HepG2 (cell line): ENCODE data around the gene SAPCD2. TPM values are rescaled to one million over a fixed set of nuclear protein-coding genes. Genes with fewer than 3 reads are reported as not detected.

Experiments used
- HHEX ChIP-seq: IDR thresholded peaks from 2 replicates; pipeline ENCODE4 v1.6.1; 2016; ENCODE audit warnings: control low read depth
- HNRNPLL ChIP-seq: fragments of 200-400 bp; formaldehyde crosslinking; IDR thresholded peaks from 2 replicates; pipeline ENCODE4 v1.6.1; 2017; ENCODE audit warnings: mild to moderate bottlenecking, low read depth, low read length; ENCODE audit not compliant: poor library complexity, severe bottlenecking
- MXI1 ChIP-seq: IDR thresholded peaks from 3 replicates; pipeline ENCODE4 v1.6.1; 2012; ENCODE audit warnings: low read depth, low read length, inconsistent platforms, borderline replicate concordance
- PAWR ChIP-seq: sonication (generic); formaldehyde crosslinking; IDR thresholded peaks from 2 replicates; pipeline ENCODE4 v1.4.0; 2020; ENCODE audit warnings: missing genetic modification reagents, mild to moderate bottlenecking, borderline replicate concordance
- RAD21 ChIP-seq: fragments of 450-650 bp; formaldehyde crosslinking; IDR thresholded peaks from 2 replicates; pipeline ENCODE4 v1.5.0; 2020; ENCODE audit warnings: mild to moderate bottlenecking
- YEATS4 ChIP-seq: sonication (generic); formaldehyde crosslinking; IDR thresholded peaks from 2 replicates; pipeline ENCODE4 v1.4.0; 2020; ENCODE audit warnings: missing genetic modification reagents, borderline replicate concordance
- ZFY ChIP-seq: sonication (generic); formaldehyde crosslinking; IDR thresholded peaks from 2 replicates; pipeline ENCODE4 v1.4.0; 2020; ENCODE audit warnings: missing genetic modification reagents
- ZNF746 ChIP-seq: sonication (generic); formaldehyde crosslinking; IDR thresholded peaks from 2 replicates; pipeline ENCODE4 v1.8.0; 2022; ENCODE audit warnings: mild to moderate bottlenecking, missing genetic modification reagents
- polyA plus RNA-seq, 8 experiments: library from polyadenylated mRNA; depleted of rRNA in 3 of 8; stranded (reverse) in 7 of 8; unstranded in 1 of 8; fragments of >200 nt; fragmentation: Illumina TruSeq in 4 of 8; extraction: Trizol in 4 of 8; gene quantifications; 2 replicates each; pipeline versions ENCODE4 v1.2.1 to v1.2.3, GENCODE V29; 2011 to 2016; ENCODE audit warnings: low read depth in 4 of 8, missing spikeins in 1 of 8, mixed read lengths in 1 of 8; ENCODE audit not compliant: insufficient read depth in 1 of 8
- total RNA-seq, 5 experiments: library from RNA; depleted of rRNA; stranded (reverse); fragments of >200 nt; fragmentation: Illumina TruSeq; extraction: Trizol; gene quantifications; 2 replicates each; pipeline ENCODE4 v1.2.3, GENCODE V29; 2016; ENCODE audit warnings: low read depth in 1 of 5
- TF ChIP-seq, protein P1 (sequence below): sonication (generic); formaldehyde crosslinking; conservative IDR thresholded peaks from 2 replicates; pipeline ENCODE4 v1.4.0; 2020; ENCODE audit warnings: missing genetic modification reagents
- TF ChIP-seq, protein P2 (sequence below): IDR thresholded peaks from 2 replicates; pipeline ENCODE4 v1.6.1; 2016
- TF ChIP-seq, protein P3 (sequence below): sonication (generic); formaldehyde crosslinking; IDR thresholded peaks from 2 replicates; pipeline ENCODE4 v1.4.0; 2020; ENCODE audit warnings: missing genetic modification reagents, borderline replicate concordance
- TF ChIP-seq, protein P4 (sequence below): sonication (generic); formaldehyde crosslinking; IDR thresholded peaks from 2 replicates; pipeline ENCODE4 v1.4.0; 2020; ENCODE audit warnings: missing genetic modification reagents
- TF ChIP-seq, protein P5 (sequence below): sonication (generic); formaldehyde crosslinking; IDR thresholded peaks from 2 replicates; pipeline ENCODE4 v1.8.0; 2022; ENCODE audit warnings: missing genetic modification reagents, mild to moderate bottlenecking, moderate library complexity, borderline replicate concordance

Gene SAPCD2
- total and polyA plus RNA-seq, 2 of the 13 experiments (the other 11 are each of a cell fraction or from before 2014, with no cell fraction given) = 21.9 to 42.8 TPM

DNA sequence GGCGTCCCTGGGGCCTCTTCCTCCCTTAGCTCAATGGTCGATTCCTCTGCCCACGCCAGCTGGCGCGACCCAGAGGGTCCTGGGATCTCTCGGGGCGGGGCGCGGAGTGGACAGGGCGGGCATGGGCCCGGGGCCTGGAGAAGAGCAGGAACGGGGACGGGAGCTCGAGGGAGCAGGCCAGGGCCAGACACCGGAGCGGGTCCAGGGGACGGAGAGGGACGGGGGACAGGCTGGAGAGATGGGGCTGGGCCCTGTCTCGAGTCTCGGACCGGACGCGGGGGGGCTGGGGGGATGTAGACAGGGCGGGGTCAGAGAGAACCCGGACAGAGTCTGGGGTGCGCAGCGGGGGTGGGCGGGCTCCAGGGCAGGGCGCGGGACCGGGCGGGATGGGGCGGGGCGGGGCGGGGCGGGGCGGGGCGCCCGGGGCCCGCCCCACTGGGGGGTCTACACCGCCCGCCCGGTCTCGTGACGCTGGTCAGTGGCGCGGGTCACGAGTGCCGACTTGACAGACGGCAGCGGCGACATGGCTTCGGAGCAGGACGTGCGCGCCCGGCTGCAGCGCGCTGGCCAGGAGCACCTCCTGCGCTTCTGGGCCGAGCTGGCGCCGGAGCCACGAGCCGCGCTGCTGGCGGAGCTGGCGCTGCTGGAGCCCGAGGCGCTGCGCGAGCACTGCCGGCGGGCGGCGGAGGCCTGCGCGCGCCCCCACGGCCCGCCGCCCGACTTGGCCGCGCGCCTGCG lies 6.8 kb upstream of the SAPCD2 start, which contains the start of gene UAP1L1 (continued):
- TF ChIP-seq, protein P1, sequence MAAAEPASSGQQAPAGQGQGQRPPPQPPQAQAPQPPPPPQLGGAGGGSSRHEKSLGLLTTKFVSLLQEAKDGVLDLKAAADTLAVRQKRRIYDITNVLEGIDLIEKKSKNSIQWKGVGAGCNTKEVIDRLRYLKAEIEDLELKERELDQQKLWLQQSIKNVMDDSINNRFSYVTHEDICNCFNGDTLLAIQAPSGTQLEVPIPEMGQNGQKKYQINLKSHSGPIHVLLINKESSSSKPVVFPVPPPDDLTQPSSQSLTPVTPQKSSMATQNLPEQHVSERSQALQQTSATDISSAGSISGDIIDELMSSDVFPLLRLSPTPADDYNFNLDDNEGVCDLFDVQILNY (CRISPR knock-in tag) = no peak
- peak; percentile 64 for TF ChIP-seq ZFY (CRISPR knock-in tag)
- 0 out of 3 replicates have a peak, but pooled peaks have one; percentile 21 for TF ChIP-seq MXI1
- TF ChIP-seq, protein P2, sequence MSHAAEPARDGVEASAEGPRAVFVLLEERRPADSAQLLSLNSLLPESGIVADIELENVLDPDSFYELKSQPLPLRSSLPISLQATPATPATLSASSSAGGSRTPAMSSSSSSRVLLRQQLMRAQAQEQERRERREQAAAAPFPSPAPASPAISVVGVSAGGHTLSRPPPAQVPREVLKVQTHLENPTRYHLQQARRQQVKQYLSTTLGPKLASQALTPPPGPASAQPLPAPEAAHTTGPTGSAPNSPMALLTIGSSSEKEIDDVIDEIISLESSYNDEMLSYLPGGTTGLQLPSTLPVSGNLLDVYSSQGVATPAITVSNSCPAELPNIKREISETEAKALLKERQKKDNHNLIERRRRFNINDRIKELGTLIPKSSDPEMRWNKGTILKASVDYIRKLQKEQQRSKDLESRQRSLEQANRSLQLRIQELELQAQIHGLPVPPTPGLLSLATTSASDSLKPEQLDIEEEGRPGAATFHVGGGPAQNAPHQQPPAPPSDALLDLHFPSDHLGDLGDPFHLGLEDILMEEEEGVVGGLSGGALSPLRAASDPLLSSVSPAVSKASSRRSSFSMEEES (CRISPR knock-in tag) = peak; percentile 65; the same call in 1 of the 2 replicates
- no peak for TF ChIP-seq HHEX (CRISPR knock-in tag)
- TF ChIP-seq, protein P3, sequence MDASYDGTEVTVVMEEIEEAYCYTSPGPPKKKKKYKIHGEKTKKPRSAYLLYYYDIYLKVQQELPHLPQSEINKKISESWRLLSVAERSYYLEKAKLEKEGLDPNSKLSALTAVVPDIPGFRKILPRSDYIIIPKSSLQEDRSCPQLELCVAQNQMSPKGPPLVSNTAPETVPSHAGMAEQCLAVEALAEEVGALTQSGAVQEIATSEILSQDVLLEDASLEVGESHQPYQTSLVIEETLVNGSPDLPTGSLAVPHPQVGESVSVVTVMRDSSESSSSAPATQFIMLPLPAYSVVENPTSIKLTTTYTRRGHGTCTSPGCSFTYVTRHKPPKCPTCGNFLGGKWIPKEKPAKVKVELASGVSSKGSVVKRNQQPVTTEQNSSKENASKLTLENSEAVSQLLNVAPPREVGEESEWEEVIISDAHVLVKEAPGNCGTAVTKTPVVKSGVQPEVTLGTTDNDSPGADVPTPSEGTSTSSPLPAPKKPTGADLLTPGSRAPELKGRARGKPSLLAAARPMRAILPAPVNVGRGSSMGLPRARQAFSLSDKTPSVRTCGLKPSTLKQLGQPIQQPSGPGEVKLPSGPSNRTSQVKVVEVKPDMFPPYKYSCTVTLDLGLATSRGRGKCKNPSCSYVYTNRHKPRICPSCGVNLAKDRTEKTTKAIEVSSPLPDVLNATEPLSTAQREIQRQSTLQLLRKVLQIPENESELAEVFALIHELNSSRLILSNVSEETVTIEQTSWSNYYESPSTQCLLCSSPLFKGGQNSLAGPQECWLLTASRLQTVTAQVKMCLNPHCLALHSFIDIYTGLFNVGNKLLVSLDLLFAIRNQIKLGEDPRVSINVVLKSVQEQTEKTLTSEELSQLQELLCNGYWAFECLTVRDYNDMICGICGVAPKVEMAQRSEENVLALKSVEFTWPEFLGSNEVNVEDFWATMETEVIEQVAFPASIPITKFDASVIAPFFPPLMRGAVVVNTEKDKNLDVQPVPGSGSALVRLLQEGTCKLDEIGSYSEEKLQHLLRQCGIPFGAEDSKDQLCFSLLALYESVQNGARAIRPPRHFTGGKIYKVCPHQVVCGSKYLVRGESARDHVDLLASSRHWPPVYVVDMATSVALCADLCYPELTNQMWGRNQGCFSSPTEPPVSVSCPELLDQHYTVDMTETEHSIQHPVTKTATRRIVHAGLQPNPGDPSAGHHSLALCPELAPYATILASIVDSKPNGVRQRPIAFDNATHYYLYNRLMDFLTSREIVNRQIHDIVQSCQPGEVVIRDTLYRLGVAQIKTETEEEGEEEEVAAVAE (CRISPR knock-in tag) = no peak
- TF ChIP-seq ZNF746 (CRISPR knock-in tag) = no peak; the same call in 1 of the 2 replicates
- TF ChIP-seq YEATS4 (CRISPR knock-in tag) = peak; percentile 28; the same call in 1 of the 2 replicates
- peak; percentile 95 for TF ChIP-seq HNRNPLL
- no peak for TF ChIP-seq PAWR
- TF ChIP-seq, protein P4, sequence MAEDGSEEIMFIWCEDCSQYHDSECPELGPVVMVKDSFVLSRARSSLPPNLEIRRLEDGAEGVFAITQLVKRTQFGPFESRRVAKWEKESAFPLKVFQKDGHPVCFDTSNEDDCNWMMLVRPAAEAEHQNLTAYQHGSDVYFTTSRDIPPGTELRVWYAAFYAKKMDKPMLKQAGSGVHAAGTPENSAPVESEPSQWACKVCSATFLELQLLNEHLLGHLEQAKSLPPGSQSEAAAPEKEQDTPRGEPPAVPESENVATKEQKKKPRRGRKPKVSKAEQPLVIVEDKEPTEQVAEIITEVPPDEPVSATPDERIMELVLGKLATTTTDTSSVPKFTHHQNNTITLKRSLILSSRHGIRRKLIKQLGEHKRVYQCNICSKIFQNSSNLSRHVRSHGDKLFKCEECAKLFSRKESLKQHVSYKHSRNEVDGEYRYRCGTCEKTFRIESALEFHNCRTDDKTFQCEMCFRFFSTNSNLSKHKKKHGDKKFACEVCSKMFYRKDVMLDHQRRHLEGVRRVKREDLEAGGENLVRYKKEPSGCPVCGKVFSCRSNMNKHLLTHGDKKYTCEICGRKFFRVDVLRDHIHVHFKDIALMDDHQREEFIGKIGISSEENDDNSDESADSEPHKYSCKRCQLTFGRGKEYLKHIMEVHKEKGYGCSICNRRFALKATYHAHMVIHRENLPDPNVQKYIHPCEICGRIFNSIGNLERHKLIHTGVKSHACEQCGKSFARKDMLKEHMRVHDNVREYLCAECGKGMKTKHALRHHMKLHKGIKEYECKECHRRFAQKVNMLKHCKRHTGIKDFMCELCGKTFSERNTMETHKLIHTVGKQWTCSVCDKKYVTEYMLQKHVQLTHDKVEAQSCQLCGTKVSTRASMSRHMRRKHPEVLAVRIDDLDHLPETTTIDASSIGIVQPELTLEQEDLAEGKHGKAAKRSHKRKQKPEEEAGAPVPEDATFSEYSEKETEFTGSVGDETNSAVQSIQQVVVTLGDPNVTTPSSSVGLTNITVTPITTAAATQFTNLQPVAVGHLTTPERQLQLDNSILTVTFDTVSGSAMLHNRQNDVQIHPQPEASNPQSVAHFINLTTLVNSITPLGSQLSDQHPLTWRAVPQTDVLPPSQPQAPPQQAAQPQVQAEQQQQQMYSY (CRISPR knock-in tag) = peak; percentile 63; the same call in 1 of the 2 replicates
- peak; percentile 29; the same call in 1 of the 2 replicates for TF ChIP-seq RAD21 (CRISPR knock-in tag)
- TF ChIP-seq, protein P5, sequence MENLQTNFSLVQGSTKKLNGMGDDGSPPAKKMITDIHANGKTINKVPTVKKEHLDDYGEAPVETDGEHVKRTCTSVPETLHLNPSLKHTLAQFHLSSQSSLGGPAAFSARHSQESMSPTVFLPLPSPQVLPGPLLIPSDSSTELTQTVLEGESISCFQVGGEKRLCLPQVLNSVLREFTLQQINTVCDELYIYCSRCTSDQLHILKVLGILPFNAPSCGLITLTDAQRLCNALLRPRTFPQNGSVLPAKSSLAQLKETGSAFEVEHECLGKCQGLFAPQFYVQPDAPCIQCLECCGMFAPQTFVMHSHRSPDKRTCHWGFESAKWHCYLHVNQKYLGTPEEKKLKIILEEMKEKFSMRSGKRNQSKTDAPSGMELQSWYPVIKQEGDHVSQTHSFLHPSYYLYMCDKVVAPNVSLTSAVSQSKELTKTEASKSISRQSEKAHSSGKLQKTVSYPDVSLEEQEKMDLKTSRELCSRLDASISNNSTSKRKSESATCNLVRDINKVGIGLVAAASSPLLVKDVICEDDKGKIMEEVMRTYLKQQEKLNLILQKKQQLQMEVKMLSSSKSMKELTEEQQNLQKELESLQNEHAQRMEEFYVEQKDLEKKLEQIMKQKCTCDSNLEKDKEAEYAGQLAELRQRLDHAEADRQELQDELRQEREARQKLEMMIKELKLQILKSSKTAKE (CRISPR knock-in tag) = 0 out of 2 replicates have a peak, but pooled peaks have one; percentile 32
